ENCODE data around the gene C11orf97. TPM values are rescaled to one million over a fixed set of nuclear protein-coding genes. Genes with fewer than 3 reads are reported as not detected.

The C11orf97 gene
- total and polyA plus RNA-seq, 2 donors (not counting 1 experiment from before 2014, with no cell fraction given): not detected

DNA sequence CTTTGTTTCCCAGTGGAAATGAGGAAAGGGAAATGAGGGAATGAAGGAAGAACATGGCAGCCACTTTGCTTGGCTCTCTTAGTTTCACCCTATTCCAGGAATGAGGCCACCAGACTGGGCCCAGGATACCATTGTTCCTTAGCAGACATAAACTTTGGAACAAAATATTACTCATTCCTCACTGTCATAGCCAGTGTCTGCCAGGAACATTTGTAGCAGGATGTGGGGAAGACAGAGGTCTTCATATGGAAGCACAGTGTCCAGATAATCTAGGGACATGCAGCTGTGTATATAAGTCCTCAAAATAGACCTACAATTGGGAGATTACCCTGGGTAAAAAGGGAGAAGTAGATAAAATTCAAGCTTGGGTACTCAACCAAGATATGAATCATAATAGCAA is 16.3 kb downstream of the C11orf97 start:
- Mint-ChIP-seq H3K27ac (no peak overlapping the region), H3K4me1 (no peaks in the 10 kb centered on the region), H3K9me3 (ENCODE audit: insufficient read depth) (no peaks in the 10 kb centered on the region), H3K27me3 (peaks cover 23% of the 10 kb centered on the region), H3K4me3 (no peak overlapping the region)
- Histone ChIP-seq H3K27ac (ENCODE audit: low read length in 2 of 2) (no peak overlapping the region), H3K4me3 (ENCODE audit: control extremely low read depth in 1 of 5, extremely low read depth in 1 of 5, insufficient read depth in 1 of 5, low read depth in 2 of 5, low read length in 4 of 5) (no peak overlapping the region), H3K4me1 (ENCODE audit: control insufficient read depth in 2 of 2, insufficient read depth in 2 of 2, low read length in 2 of 2) (no peaks in the 10 kb centered on the region), H3K9ac (ENCODE audit: low read length) (no peak overlapping the region), H4K20me1 (ENCODE audit: control insufficient read depth, insufficient read depth, low read length, poor library complexity, severe bottlenecking) (no peaks in the 10 kb centered on the region), H3K36me3 (replicated peaks in 1 of 2; ENCODE audit: control extremely low read depth in 1 of 2, control insufficient read depth in 1 of 2, extremely low read depth in 1 of 2, insufficient read depth in 2 of 2, low read length in 1 of 2) (no peaks in the 10 kb centered on the region), H3K4me2 (replicated peaks; ENCODE audit: low read depth, low read length, poor library complexity, severe bottlenecking) (no peak overlapping the region), H3K27me3 (replicated peaks in 1 of 4; ENCODE audit: control extremely low read depth in 1 of 4, control insufficient read depth in 3 of 4, insufficient read depth in 4 of 4, low read length in 3 of 4) (peaks cover 0 to 8% (median 0%) of the 10 kb centered on the region in 4 experiments), H3K9me3 (ENCODE audit: control extremely low read depth in 1 of 3, control insufficient read depth in 2 of 3, insufficient read depth in 1 of 3, low read length in 2 of 3) (no peaks in the 10 kb centered on the region), H2AFZ (ENCODE audit: insufficient read depth, low read depth, low read length, poor library complexity, severe bottlenecking) (no peak overlapping the region), H3K79me2 (ENCODE audit: control insufficient read depth, insufficient read depth, low read length) (no peaks in the 10 kb centered on the region)
- POLR2A ChIA-PET: no interaction called here
- TF ChIP-seq EZH2 (IDR thresholded peaks at IDR 0.05; ENCODE audit: borderline replicate concordance, insufficient read depth, low read depth, low read length, poor library complexity, severe bottlenecking): no peak
- TF ChIP-seq, protein P1, sequence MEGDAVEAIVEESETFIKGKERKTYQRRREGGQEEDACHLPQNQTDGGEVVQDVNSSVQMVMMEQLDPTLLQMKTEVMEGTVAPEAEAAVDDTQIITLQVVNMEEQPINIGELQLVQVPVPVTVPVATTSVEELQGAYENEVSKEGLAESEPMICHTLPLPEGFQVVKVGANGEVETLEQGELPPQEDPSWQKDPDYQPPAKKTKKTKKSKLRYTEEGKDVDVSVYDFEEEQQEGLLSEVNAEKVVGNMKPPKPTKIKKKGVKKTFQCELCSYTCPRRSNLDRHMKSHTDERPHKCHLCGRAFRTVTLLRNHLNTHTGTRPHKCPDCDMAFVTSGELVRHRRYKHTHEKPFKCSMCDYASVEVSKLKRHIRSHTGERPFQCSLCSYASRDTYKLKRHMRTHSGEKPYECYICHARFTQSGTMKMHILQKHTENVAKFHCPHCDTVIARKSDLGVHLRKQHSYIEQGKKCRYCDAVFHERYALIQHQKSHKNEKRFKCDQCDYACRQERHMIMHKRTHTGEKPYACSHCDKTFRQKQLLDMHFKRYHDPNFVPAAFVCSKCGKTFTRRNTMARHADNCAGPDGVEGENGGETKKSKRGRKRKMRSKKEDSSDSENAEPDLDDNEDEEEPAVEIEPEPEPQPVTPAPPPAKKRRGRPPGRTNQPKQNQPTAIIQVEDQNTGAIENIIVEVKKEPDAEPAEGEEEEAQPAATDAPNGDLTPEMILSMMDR (IDR thresholded peaks at IDR 0.05): no peak
- ATAC-seq (ENCODE audit: low read depth): no peak
- CTCF ChIA-PET: interaction anchor here (0.9 to 1.2 kb wide), 2 partner anchors 11 to 13 kb away, joined by 3 to 4 read pairs; no protein-coding TSS in a partner anchor
- DNase-seq: no peak
- intact Hi-C loops (cut with micrococcal nuclease): loop anchor here (10.0 kb wide), 1 partner anchor 606 kb away; no protein-coding TSS in a partner anchor

DNA sequence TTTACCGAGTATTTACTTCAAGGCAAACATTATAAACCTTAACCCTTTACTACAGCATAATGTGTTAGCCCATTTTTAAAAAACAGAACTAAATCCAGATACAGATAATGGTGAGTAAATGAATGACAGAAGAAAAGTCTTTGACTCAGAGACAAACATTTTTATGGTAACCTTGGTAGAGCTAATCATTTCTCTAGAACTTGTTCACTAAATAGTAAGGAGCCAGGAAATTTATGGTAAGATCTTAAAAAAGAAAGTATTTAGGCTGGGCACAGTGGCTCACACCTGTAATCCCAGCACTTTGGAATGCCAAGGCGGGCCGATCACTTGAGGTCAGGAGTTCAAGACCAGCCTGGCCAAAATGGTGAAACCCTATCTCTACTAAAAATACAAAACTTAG is 19.9 kb downstream of the C11orf97 start:
- H3K27ac ChIP-seq (ENCODE audit: low read length in 2 of 2): no peak overlapping the region
- Mint-ChIP-seq H3K4me3 (no peak overlapping the region), H3K4me1 (no peaks in the 10 kb centered on the region), H3K27ac (no peak overlapping the region), H3K27me3 (peaks cover 24% of the 10 kb centered on the region), H3K9me3 (ENCODE audit: insufficient read depth) (no peaks in the 10 kb centered on the region)
- ATAC-seq (ENCODE audit: low read depth) (no peak), DNase-seq (no peak)
- no peaks in the 10 kb centered on the region for H4K20me1 ChIP-seq (ENCODE audit: control insufficient read depth, insufficient read depth, low read length, poor library complexity, severe bottlenecking)
- H3K27me3 ChIP-seq (replicated peaks in 1 of 4; ENCODE audit: control extremely low read depth in 1 of 4, control insufficient read depth in 3 of 4, insufficient read depth in 4 of 4, low read length in 3 of 4): peaks cover 0 to 8% (median 0%) of the 10 kb centered on the region in 4 experiments
- no peak for TF ChIP-seq EZH2 (IDR thresholded peaks at IDR 0.05; ENCODE audit: borderline replicate concordance, insufficient read depth, low read depth, low read length, poor library complexity, severe bottlenecking)
- TF ChIP-seq, protein P1 (IDR thresholded peaks at IDR 0.05): no peak
- H3K4me1 ChIP-seq (ENCODE audit: control insufficient read depth in 2 of 2, insufficient read depth in 2 of 2, low read length in 2 of 2): no peaks in the 10 kb centered on the region
- no peaks in the 10 kb centered on the region for H3K36me3 ChIP-seq (replicated peaks in 1 of 2; ENCODE audit: control extremely low read depth in 1 of 2, control insufficient read depth in 1 of 2, extremely low read depth in 1 of 2, insufficient read depth in 2 of 2, low read length in 1 of 2)
- CTCF ChIA-PET: no interaction called here
- H3K4me2 ChIP-seq (replicated peaks; ENCODE audit: low read depth, low read length, poor library complexity, severe bottlenecking): no peak overlapping the region
- H3K79me2 ChIP-seq (ENCODE audit: control insufficient read depth, insufficient read depth, low read length): no peaks in the 10 kb centered on the region
- intact Hi-C loops (cut with micrococcal nuclease): no loop called here
- H3K9me3 ChIP-seq (ENCODE audit: control extremely low read depth in 1 of 3, control insufficient read depth in 2 of 3, insufficient read depth in 1 of 3, low read length in 2 of 3): no peaks in the 10 kb centered on the region
- H2AFZ ChIP-seq (ENCODE audit: insufficient read depth, low read depth, low read length, poor library complexity, severe bottlenecking): no peak overlapping the region
- H3K4me3 ChIP-seq (ENCODE audit: control extremely low read depth in 1 of 5, extremely low read depth in 1 of 5, insufficient read depth in 1 of 5, low read depth in 2 of 5, low read length in 4 of 5): no peak overlapping the region
- POLR2A ChIA-PET: no interaction called here
- H3K9ac ChIP-seq (ENCODE audit: low read length): no peak overlapping the region
- WGBS (ENCODE audit: insufficient coverage): no CpG with 5 or more reads among the region's 3 CpGs
